GM12873 (cell line): ENCODE results near the gene FMN1.

Experiments used
- TF ChIP-seq, protein P1 (sequence below): IDR thresholded peaks from 2 replicates; pipeline ENCODE4 v1.5.1; 2012; ENCODE audit warnings: low read depth, mild to moderate bottlenecking, moderate library complexity, low read length, control low read depth; ENCODE audit not compliant: insufficient read depth; ENCODE audit errors: missing control alignments

FMN1 gene

GRCh38 chr15:32905481-32905880 is 289.0 kb downstream of the FMN1 start:
- TF ChIP-seq, protein P1, sequence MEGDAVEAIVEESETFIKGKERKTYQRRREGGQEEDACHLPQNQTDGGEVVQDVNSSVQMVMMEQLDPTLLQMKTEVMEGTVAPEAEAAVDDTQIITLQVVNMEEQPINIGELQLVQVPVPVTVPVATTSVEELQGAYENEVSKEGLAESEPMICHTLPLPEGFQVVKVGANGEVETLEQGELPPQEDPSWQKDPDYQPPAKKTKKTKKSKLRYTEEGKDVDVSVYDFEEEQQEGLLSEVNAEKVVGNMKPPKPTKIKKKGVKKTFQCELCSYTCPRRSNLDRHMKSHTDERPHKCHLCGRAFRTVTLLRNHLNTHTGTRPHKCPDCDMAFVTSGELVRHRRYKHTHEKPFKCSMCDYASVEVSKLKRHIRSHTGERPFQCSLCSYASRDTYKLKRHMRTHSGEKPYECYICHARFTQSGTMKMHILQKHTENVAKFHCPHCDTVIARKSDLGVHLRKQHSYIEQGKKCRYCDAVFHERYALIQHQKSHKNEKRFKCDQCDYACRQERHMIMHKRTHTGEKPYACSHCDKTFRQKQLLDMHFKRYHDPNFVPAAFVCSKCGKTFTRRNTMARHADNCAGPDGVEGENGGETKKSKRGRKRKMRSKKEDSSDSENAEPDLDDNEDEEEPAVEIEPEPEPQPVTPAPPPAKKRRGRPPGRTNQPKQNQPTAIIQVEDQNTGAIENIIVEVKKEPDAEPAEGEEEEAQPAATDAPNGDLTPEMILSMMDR, result no peak

DNA sequence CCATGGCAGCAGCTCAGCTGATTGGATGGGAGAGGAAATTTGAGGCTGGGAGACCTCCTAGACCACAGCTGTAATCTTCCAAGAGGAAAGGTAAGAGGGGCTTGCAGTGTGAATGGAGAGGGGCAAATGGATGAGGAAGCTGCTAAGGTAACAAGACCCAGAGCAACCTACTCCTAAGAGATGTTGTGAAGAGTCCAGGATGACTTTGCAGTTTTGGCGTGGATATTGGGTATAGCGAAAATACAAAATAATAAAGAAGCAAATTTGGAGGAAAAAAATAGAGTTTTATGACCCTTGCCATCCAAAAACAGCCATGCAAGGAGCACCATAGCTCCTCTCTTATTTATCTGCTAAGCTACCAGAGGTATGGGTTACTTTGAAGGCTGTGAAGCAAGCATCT is 290.1 kb downstream of the FMN1 start:
- TF ChIP-seq, protein P1, result no peak

DNA sequence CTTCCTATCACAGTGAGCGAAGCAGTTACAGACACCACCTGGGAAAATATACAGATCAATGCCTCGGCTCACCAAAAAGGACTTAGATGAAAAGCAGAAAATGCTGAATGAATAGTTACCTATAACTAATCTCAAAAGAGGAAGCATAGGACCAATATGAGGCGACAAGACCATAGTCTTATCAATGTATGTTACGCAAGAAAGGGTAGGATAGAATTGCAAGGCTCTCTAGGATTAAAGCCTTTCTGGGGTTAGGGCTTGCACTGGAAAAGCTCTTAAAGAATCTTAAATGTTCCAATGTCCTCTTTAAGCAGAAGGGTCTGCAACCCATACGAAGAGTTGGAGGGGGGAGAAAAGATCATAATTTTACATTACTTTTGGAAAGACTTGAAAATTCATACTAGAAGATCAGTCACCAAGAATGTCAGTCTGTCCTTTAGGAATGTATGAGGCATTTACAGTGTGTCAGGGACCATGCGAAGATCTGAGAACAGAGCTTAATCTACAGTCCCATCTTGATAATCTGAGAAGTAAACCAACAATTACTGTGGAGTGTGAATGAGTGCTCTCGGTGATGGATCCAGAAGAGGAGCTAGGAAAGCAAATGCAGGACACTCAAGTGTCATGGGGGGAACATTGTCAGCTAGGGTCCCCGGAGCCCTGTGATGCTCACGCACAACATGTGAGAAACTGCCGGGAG is 290.8 kb downstream of the FMN1 start:
- TF ChIP-seq, protein P1, result no peak

- TF ChIP-seq, protein P1, result no peak
Measured at GRCh38 chr15:32901995-32902394, 292.5 kb downstream of the FMN1 start.

DNA sequence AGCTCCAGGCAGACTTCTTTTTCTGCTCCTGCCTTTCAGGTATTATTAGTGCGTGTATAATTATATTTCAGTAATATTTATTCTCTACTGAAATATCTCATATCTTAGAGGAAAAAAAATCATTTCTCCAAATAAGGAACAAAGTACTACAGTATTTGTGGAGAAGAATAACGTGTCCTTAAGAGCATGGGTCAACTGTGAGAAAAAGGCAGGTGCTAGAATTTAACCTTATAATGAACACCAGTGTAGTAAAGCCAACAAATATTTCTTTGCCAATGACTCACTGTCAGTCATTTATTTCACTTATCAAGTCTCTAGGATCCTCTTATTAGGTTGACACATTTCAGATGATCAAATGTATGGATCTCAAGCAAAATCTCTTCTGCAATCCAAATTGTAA is 293.3 kb downstream of the FMN1 start:
- TF ChIP-seq, protein P1, result no peak

GRCh38 chr15:32899126-32899596 is 295.4 kb downstream of the FMN1 start:
- TF ChIP-seq, protein P1, result no peak

DNA sequence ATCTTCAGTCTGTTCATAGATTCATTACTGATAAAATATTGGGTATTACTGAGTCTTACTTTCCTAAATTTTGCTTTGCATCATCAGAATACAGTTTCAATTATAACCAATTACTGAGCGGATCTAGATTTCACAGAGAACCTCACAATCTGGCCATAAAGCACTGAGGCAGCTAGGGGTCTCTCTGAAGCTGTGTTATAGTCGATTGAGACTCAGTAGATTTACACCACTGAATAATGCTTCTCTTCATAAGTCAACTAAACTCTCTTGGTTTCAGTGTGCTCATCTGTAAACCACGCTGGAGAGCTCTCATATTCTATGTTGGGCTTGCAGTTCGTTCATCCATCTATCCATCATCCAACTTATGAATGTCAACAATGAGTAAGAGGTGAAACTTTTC is 296.1 kb downstream of the FMN1 start:
- TF ChIP-seq, protein P1, result no peak
